GM21737 (cell line): ENCODE measurements around the gene SLC25A44.
"Not testable (repeated sequence)": the region's sequence is repeated elsewhere in the genome, so short reads cannot be mapped to it uniquely, and the experiment has no call there.

ENCODE experiments used
- ATAC-seq: cut with Tn5 transposase; IDR thresholded peaks from one replicate; pipeline ENCODE4 v1.9.1; 2021; ENCODE audit warnings: mild to moderate bottlenecking, moderate library complexity; ENCODE audit not compliant: unreplicated experiment

The SLC25A44 gene

DNA sequence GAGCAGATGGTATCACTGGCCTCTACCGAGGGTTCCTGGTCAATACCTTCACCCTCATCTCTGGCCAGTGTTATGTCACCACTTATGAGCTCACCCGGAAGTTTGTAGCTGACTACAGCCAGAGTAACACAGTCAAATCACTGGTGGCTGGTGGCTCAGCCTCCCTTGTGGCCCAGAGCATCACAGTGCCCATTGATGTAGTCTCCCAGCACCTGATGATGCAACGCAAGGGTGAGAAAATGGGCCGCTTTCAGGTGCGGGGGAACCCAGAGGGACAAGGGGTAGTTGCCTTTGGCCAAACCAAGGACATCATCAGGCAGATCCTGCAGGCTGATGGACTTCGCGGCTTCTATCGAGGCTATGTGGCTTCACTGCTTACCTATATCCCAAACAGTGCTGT, 6.1 kb downstream of the SLC25A44 start:
- no peak for ATAC-seq

DNA sequence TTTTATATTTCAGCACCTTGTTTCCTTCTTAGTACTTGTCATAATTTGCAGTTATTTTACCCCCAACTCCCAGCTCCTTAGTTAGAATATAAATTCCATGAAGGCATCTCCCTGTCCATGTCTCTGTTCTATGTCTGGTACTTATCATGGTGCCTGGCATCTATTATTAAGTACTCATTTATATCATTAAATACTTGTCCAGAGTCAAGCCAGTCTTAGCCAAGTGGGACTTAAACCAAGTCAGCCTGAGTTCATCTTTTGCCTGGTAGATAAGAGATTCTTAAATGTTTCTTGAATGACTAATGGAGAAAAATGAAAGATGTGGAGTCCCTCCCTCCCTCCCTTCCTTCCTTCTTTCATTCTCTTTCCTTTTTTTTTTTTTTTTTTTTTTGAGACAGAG, 9.4 kb downstream of the SLC25A44 start:
- no peak for ATAC-seq

DNA sequence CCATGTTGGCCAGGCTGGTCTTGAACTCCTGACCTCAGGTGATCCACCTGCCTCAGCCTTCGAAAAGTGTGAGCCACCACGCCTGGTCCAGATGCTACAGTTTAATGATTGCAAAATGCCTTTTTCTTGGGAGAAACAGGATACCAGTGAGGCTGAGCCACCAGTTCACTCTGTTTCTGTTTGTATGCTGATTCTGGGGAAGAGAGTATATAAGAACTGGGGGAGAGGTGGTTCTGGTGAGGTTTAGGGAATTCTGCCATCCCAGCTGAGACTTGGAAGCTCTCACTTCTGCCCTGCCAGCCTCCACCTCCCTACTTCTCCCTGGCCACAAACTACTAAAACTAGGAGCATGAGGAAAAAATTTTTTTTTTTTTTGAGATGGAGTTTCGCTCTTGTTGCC, 10.8 kb downstream of the SLC25A44 start:
- ATAC-seq: no peak

DNA sequence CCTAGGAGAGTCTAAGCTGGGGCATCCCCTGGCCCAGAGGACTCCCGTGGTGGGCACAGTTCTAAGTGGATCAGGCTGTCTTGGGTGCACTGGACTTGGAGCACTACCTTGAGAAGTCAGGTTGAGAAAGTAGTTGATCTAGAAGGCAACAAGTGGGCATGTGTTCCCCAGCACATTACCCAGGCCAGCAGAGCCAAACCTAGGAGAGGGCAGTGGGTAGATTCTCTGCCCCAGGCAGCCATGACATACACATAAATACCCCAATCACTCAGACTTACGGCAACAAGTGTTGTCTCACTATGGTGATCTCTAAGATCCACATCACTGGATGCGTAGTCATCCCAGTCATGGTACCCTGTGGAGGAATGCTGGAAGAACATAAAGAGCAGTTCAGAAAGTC, 17.3 kb downstream of the SLC25A44 start:
- ATAC-seq: no peak

DNA sequence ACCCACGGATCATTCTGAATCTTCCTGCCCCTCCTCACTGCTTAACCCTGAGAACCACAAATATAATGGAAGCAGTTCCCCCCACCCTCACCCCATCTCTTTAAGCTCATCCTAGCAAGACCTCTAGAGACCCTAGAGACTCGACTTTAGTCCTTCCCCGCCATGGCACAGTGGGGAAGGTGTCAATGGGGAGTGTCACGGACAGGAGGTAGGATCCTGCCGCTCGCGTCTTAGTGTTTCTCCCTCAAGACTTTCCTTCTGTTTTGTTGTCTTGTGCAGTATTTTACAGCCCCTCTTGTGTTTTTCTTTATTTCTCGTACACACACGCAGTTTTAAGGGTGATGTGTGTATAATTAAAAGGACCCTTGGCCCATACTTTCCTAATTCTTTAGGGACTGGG, 18.2 kb downstream of the SLC25A44 start:
- ATAC-seq: no peak

DNA sequence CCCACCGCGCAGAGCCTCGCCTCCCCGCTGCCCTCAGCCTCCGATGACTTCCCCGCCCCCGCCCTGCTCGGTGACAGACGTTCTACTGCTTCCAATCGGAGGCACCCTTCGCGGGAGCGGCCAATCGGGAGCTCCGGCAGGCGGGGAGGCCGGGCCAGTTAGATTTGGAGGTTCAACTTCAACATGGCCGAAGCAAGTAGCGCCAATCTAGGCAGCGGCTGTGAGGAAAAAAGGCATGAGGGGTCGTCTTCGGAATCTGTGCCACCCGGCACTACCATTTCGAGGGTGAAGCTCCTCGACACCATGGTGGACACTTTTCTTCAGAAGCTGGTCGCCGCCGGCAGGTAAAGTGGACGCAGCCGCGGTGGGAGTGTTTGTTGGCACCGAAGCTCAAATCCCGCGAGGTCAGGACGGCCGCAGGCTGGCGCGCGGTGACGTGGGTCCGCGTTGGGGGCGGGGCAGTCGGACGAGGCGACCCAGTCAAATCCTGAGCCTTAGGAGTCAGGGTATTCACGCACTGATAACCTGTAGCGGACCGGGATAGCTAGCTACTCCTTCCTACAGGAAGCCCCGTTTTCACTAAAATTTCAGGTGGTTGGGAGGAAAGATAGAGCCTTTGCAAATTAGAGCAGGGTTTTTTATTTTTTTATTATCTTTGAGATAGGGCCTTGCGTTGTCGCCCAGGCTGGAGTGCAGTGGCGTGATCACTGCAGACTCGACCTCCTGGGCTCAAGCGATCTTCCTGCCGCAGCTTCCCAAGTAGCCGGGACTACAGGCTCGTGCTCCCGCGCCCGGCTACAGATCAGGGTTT, 19.1 kb downstream of the SLC25A44 start, which contains the start of gene PMF1:
Gene PMF1, plus strand, starts transcription at position 175 of the 811 bp plus-strand sequence. Its CDS starts 9 bp downstream, at position 184.
- peak; percentile 81 for ATAC-seq

DNA sequence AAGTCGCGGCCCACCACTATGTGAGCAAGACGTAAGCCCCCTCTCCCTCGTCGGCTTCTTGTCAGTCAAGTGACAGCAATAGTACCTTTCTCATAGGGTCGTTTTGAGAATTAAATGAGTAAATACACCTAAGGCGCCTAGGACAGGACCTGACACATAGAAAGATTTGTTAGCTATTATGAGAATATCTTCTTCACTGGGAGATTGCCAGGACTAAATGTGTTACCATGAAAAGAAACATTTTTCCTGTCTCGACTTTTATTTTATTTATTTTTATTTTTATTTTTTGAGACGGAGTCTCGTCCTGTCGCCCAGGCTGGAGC, 19.7 kb downstream of the SLC25A44 start:
- ATAC-seq: no peak

DNA sequence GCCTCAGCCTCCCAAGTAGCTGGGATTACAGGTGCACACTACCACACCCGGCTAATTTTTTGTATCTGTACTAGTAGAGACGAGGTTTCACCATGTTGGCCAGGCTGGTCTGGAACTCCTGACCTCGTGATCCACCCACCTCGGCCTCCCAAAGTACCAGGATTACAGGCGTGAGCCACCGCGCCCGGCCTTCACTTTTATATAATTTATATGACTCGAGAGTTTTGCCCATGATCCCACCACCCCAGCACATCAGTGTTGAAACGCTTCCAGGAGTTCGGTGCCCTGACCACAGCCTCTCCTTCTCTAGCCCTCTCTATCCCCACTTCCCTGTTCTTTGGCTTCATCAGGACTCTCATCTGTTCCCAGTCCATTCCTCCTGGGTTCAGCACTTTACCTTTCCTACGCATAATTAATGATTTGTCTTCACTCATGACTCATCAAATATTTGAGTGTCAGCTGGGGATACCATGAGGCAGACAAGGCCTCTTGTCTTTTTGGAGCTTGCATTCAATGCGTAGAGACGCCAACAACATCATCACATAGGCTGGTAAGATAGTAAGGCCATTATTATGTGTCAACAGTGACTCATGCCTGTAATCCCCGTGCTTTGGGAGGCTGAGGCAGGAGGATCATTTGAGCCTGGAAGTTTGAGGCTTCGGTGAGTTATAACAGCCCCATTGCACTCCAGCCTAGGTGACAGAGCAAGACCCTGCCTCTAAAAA, 20.3 kb downstream of the SLC25A44 start:
- no peak for ATAC-seq

DNA sequence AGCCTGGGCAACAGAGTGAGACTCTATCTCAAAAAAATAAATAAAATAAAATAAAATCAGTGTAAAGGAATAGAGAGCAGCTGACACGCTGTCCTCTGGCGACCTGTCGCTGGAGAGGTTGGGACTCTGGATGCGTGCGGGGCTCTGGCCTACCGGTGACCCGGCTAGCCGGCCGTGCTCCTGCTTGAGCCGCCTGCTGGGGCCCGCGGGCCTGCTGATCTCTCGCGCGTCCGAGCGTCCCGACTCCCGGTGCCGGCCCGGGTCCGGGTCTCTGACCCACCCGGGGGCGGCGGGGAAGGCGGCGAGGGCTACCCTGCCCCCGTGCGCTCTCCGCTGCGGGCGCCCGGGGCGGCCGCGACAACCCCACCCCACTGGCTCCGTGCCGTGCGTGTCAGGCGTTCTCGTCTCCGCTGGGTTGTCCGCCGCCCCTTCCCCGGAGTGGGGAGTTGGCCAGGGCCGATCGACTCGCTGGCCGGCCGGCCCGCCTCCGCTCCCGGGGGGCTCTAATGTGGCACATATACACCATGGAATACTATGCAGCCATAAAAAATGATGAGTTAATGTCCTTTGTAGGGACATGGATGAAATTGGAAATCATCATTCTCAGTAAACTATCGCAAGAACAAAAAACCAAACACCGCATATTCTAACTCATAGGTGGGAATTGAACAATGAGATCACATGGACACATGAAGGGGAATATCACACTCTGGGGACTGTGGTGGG, 22.6 kb downstream of the SLC25A44 start:
- ATAC-seq: not testable (repeated sequence)

DNA sequence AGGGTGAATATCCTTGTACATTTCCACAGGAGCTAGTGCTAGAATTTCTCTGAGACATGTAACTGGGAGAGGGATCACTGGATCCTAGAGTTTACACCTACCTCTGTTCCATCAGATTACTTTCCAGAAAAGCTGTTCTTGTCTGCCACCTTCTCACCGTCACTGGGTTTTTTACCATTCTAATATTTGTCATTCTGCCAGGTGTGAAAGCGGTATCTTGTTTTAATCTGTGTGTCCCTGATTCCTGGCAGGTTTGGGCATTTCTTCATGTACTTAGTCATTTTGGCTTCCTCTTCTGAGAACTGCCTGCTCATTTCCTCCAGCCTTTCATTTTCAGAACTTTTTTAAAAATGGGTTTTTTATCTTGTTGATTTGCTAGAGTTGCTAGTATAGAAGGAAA, 24.0 kb downstream of the SLC25A44 start:
- no peak for ATAC-seq

DNA sequence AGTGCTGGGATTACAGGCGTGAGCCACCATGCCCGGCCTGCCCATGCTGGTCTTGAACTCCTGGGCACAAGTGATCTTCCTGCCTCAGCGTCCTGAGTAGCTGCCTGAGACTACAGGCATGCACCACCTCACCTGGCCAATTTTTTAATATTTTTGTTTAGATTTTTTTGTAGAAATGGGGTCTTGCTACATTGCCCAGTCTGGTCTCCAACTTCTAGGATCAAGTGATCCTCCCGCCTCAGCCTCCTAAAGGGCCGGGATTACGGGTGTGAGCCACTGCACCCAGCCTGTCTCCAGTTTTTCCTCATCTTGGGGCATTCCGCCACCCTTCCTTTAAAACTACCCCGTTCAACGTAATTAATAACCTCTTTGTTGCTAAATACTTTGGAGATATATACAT, 26.3 kb downstream of the SLC25A44 start:
- ATAC-seq: no peak

DNA sequence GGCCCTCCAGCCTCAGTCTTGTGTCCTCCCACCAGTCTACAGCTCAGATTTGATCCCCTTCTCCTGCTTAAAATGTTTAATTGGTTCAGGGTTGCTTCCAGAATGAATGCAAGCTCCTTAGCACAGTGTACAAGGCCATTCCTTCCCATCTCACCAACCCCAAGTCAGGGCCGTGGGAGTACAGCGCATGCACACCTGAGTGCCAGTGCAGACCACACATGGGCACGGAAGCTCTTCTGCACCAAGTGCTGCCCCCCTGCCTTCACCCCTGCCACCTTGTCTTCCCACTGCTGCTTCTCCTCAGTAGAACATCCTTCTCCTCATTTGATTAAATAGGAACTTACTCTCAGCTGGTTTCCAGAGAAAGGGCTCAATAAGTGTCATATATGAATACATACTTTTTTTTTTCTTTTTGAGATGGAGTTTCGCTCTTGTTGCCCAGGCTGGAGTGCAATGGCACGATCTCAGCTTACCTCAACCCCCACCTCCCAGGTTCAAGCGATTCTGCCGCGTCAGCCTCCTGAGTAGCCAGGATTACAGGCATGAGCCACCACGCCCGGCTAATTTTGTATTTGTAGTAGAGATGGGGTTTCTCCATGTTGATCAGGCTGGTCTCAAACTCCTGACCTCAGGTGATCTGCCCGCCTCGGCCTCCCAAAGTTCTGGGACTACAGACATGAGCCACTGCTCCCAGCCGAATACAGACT, 28.2 kb downstream of the SLC25A44 start:
- no peak for ATAC-seq

DNA sequence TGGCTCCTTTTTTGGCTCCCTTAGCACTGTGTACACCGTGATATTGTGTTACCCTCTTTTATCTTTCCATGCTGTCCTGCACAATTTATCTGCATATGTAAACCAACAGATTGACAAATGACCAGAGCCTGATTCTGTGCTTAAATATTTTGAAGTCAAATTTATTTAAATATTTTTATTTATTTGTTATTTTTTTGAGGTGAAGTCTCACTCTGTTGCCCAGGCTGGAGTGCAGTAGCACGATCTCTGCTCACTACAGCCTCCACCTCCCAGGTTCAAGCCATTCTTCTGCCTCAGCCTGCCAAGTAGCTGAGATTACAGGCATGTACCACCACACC, 31.7 kb downstream of the SLC25A44 start:
- no peak for ATAC-seq

DNA sequence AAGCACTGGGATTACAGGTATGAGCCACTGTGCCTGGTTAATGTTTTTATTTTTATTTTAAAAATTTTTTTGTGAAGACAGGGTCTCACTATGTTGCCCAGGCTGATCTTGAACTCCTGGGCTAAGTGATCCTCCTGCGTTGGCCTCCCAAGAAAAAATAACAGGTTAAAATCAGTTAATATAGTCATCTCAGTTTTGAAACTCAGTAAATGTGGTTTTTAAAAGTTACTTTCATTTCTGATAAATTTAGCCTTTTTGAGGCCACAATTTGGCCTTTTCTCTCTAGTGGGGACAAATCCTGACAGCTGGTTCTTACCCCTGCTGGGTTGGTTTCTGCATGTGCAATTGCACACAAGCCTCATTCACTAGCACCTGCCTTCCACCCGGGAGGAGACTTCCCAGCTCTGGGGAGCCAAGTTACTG, 32.2 kb downstream of the SLC25A44 start:
- ATAC-seq: peak; percentile 70

DNA sequence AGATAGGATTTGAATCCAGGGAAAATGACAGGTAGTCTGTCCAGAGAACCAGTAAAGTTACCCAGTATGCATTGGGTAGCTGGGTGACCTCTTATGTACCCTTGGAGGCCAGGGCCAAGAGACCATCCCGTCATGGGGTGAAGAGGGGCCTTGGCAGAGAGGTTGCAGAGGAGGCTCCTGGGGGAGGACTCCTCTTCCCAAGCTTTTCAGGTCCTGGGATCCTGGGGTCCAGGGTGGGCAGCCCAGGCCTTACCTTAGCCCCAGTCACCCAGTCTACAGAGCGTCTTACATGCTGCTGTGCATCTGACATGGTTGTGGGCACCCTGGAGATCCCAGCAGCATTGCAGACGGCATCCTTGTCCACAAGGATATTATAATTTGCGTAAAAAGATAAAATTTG, 32.9 kb downstream of the SLC25A44 start:
- ATAC-seq: no peak

DNA sequence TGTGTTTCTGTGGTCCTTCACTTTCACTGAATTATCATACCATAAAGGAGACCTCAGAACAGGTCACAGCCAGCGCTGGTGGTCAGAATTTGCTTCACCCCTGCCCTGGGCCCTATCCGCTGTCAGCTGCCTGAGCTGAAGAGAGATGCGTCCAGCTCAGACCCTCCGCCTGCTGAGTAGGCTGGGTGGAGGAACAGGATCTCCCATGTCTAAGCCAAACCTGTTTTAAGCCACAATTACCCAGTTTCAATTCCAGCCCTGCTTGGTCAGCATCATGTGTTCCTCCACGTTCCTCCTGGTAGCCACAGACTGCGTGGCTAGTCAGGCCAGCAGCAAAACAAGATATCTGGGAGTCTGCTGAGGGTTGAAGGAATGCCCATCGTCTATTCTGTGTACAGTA, 34.6 kb downstream of the SLC25A44 start:
- no peak for ATAC-seq

DNA sequence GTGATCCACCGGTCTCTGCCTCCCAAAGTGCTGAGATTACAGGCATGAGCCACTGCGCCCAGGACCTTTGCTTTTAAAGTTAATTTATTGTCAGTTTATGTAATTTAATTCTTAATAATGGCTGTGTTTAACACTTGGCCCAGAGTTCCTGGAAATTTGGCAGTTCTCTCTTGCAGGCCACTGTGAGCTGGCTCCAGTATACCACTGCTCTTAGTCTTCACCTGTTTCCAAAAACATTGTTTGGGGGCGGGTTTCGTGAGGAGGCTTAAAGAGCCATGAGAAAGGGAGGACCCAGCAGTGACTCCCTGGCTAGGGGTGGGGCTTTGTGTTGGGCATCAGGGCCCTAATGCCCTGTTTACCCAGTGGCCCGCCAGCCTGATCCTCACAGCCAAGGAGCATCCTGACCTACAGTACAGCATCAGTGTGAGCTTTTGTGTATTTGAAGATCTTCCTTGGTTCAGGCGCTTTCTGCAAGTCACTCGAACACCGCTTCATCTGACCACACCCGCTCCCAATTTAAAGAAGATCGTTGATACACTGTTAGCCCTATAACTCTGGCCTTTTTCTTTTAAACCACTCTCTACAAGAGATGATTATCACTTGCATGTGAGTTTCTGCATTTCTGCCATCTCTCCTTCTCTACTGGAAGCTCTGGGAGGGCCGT, 36.0 kb downstream of the SLC25A44 start:
- ATAC-seq: no peak

DNA sequence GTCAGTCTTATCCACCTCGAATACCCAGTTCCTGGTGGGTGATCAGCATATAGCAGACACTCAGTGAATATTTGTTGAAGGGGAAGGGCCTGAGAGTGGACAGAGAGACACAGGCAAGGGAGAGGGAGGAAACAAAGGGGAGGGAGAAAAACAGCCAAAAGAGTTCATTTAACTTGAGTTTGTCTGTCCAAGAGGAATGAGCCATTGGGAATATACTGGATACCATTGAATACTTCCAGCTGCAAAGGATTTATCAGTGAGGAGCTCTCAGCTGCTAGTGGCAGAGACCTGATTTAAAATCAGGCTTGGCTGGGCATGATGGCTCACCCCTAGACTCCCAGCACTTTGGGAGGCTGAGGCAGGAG, 36.6 kb downstream of the SLC25A44 start:
- no peak for ATAC-seq

DNA sequence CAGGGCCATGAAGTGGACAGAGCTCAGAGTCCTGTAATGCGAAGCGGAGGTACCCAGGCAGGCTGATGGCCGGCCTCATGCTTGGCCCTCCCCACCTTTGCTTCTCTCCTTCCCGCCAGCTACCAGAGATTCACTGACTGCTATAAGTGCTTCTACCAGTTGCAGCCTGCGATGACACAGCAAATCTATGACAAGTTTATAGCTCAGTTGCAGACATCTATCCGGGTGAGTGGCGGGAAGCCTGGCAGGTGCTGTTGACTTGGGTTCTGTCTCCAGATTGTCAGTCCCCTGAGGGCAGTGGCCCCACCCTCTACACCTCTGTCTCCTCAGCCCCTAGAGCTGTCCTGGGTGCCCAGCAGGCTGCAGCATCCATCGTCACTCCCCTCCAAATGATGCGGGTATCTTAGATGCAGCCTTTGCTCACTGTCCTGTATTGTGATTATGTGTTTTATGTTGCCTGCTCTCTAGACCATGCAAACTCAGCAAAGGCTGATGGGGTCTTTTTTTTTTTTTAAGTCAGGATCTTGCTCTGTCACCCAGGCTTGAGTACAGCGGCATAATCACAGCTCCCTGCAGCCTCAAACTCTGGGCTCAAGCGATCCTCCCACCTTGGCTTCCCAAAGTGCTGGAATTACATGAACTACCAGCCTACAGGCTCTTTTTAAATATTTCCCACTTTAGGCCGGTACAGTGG, 38.4 kb downstream of the SLC25A44 start:
- no peak for ATAC-seq

DNA sequence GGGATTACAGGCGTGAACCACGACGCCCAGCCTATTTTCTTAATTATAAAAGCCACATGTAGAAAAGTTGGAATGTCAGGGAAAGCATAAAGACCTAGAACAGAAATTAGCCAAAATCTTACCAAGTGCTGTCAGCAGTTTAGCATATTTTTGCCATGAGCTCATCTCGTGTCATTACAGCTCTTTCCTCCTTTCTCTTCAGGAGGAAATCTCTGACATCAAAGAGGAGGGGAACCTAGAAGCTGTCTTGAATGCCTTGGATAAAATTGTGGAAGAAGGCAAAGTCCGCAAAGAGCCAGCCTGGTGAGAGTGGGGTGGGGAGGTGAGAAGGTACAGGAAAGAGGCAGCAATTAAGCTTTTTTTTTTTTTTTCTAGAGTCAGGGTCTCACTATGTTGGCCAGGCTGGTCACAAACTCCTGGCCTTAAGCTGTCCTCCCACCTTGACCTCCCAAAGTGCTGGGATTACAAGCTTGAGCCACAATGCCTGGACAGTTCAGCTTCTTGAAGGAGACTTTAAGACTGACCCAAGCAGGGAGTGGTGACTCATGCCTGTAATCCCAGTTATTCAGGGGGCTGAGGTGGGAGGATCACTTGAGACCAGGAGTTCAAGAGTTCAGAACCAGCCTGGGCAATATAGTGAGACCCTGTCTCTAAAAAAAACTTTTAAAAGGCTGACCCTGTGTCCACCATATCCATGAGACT, 39.7 kb downstream of the SLC25A44 start:
- no peak for ATAC-seq
